ENCODE results near the gene RASEF.
"Not testable (repeated sequence)": the region's sequence is repeated elsewhere in the genome, so short reads cannot be mapped to it uniquely, and the experiment has no call there.

RASEF gene

GRCh38 chr9:82975176-82975575 lies 87.8 kb downstream of the RASEF start:
- no peak for DNase-seq (ENCODE audit: low read depth in 3 of 3, low spot score in 1 of 3)

- DNase-seq (ENCODE audit: low read depth in 3 of 3, low spot score in 1 of 3): no peak
Observed at GRCh38 chr9:82972446-82972845, 90.5 kb downstream of the RASEF start.

DNA sequence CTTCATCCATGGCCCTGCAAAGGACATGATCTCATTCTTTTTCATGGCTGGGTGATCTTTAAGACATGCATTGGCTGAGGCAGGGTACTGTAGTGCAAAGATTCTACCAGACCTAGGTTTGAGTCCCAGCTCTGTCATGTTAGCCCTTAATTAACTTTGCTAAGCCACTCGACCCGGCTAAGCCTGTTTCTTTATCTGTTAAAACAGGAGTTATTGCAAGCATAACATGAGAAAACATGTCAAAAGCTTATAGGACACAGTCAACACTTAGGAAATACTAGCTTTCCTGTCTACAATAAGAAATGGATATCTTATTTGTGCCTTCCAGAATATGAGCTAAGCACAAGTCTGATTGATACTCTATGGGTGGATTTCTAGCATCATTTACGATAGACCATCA lies 92.6 kb downstream of the RASEF start:
- no peak for DNase-seq (ENCODE audit: low read depth in 3 of 3, low spot score in 1 of 3)

GRCh38 chr9:82969291-82969690 lies 93.7 kb downstream of the RASEF start:
- no peak for DNase-seq (ENCODE audit: low read depth in 3 of 3, low spot score in 1 of 3)

GRCh38 chr9:82968816-82969215 lies 94.1 kb downstream of the RASEF start:
- DNase-seq (ENCODE audit: low read depth in 3 of 3, low spot score in 1 of 3): no peak

DNA sequence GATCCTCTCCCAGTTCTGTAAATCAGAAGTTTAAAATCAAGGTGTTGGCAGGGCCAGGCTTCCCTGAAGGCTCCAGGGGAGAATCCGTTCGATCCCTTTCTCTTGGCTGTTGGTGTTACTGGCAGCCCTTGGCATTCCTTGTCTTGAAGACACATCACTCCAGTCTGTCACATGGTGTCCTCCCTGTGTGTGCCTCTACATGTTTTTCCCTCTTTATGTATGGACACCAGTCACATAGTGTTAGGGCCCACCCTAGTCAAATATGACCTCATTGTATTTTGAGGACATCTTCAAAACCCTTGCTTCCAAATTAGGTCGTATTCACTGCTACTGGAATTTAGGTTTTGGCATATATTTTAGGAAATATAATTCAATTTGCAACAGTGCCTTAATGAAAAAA lies 94.6 kb downstream of the RASEF start:
- DNase-seq (ENCODE audit: low read depth in 3 of 3, low spot score in 1 of 3): no peak

DNA sequence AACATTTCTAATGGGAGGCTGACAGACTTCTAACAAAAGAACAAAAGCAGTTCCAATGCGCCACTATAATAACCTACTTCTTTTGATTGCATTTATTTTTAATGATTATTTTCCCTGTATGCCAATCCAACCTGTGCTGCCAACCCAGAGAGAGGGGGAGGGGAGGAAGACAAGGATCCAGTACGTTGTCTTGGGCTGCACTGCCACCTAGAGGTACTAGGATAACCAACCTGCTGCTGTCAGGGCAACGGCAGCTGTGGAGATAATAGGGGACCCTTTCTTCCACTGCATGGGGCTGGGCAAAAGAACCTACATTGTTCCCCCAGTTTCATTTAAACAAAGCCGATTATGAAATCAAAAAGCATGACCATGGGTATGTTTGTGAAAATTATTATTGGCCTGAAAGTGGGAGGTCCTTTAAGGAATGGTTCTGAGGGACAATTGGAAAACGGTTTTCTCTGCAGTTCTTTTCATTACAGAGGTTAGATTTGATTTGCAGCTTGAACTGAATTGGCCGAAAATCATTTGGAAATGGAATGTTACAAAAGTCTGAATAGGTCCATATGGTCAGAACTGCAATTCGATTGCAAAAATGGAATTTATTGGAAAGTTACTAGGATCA lies 101.3 kb downstream of the RASEF start:
- no peak for DNase-seq (ENCODE audit: low read depth in 3 of 3, low spot score in 1 of 3)

DNA sequence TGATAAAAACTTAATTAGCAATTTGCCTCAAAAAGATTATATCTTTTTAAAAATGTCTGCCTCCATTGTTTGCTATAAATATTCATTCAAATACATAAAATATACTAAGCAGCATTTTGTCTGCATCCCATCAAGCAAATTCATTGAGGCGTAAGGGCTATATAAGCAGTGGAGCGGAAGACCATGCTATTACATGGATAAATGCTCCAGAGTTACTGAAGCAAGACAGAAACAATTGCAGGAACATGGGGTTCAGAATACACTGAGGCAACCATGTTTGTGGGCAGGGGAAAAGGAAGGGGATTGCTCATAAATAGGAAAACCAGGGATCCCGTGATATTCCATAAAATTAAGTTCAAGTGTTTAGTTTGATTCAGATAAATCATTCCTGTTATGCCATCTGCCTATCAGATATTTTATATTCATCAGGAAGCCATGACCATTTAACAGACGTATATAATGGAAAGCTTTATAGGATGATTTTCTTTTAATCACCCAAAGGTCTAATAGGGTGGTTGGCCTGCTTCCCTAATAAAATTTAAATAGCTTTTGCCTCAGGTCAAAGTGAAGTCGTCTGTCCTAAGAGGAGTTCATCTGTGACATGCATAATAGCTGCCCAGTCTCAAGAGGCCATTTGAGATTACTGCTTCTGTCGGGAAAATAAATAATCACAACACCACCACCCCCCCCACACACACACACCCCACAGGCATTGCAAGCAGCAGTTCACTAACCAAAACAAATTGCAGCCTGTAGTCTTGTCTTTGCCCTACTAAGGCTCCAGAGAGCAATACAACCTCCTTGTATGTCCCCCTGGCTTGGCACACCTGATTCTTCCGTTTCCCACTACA lies 105.2 kb downstream of the RASEF start:
- DNase-seq (ENCODE audit: low read depth in 3 of 3, low spot score in 1 of 3): no peak

GRCh38 chr9:82949203-82949602 lies 113.7 kb downstream of the RASEF start:
- no peak for DNase-seq (ENCODE audit: low read depth in 3 of 3, low spot score in 1 of 3)

- no peak for DNase-seq (ENCODE audit: low read depth in 3 of 3, low spot score in 1 of 3)
Observed at GRCh38 chr9:82940376-82940775, 122.6 kb downstream of the RASEF start.

GRCh38 chr9:82939451-82939850 lies 123.5 kb downstream of the RASEF start:
- no peak for DNase-seq (ENCODE audit: low read depth in 3 of 3, low spot score in 1 of 3)

DNA sequence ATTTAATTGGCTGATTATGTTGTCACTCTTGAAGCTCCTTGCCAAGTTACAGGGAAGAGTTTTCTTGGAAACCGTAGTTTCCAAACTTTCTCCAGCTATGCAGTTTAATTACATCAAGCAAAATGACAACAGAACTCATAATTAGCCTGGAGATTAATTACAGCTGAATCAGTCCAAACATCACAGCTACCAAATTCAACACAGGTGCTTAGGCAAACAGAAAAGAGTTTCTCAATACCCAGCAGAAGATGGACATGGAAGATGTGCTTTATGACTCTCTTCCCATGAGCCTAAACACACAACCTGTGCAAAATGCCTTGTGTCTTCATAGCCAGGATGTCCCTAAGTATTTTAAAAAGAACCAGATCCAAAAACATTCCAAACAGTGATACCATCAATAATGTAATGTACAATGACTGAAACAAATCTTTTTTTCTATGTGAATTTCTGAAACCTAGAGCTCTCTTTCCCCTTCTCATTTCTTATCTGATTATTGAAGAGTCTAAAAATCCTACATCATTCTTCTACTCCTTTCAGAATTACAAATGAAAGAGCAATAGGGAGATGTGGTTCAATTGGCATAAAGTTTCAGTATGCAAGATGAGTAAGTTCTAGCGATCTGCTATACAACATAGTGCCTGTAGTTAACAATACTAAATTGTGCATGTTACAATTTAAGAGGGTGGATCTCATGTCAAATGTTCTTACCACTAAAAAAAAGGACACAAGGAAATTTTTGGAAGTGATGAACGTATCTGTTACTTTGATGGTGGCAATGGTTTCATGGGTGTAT lies 124.3 kb downstream of the RASEF start:
- DNase-seq (ENCODE audit: low read depth in 3 of 3, low spot score in 1 of 3): no peak

DNA sequence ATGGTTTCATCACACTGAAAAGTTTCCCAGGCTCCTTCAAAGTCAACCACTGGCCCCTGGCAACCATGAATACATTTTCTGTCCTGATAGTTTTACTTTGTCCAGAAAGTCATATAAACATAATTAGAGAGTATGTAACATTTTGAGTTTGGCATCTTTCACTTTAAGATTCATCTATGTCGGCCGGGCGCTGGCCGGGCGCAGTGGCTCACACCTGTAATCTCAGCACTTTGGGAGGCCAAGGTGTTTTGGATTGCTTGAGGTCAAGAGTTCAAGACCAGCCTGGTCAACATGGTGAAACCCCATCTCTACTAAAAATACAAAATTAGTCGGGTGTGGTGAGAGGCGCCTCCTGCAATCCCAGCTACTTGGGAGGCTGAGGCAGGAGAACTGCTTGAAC lies 126.4 kb downstream of the RASEF start:
- not testable (repeated sequence) for DNase-seq (ENCODE audit: low read depth in 3 of 3, low spot score in 1 of 3)

DNA sequence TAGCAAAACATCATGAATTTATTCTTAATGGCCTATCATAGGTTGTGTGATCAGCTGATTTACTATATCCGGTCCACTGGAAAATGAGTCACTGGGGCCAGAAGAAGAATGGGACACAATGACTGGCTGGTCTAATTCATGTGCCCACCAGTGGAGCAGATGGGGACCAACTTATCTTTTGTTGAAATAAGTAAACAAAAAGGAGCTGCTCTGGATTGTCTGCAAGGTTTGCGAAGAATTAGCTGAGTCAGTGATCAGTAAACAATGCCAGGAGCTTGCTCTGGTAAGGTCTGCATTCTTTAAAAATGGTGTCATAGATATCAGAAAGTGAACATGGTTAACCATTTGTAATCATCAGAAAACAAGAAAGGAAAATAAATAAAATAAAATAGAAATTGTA lies 128.0 kb downstream of the RASEF start:
- no peak for DNase-seq (ENCODE audit: low read depth in 3 of 3, low spot score in 1 of 3)

DNA sequence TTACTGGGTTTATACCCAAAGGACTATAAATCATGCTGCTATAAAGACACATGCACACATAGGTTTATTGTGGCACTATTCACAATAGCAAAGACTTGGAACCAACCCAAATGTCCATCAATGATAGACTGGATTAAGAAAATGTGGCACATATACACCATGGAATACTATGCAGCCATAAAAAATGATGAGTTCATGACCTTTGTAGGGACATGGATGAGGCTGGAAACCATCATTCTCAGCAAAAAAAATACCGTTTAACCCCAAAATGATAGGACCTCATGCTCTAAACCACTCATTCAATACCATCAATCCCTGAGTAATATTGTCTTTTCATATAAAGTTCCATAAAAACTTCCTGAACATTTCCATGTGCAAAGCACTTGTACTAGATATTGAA lies 128.9 kb downstream of the RASEF start:
- DNase-seq (ENCODE audit: low read depth in 3 of 3, low spot score in 1 of 3): not testable (repeated sequence)

DNA sequence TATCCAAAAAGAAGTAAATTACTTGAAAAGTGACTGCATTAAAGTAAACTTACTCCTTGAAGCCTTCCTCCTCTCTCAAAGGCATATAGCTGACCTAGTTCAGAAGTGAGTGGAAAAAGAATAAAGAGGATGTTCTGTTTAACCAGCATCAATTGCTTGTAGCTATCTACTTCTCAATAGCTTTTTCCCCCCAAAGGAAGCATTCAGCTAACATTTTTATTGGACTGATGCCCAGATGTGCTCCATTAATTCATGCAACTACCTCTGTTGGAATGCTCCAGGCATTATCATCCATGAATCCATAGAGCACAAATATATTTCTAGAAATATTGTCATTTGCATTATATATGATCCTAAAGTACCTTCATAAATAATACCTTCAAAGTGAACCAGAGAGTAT lies 132.8 kb downstream of the RASEF start:
- no peak for DNase-seq (ENCODE audit: low read depth in 3 of 3, low spot score in 1 of 3)

Data from stimulated activated CD4-positive, alpha-beta T cell treated with anti-CD3 and anti-CD28 coated beads, TNF-alpha, amount 100 ng/mL, for 1 hour (primary cell).